ENCODE data around the gene TRIM28.
"Not testable (repeated sequence)": the region's sequence is repeated elsewhere in the genome, so short reads cannot be mapped to it uniquely, and the experiment has no call there.

TRIM28 gene

GRCh38 chr19:58562122-58563033, 18.5 kb downstream of the TRIM28 start:
- no peak for DNase-seq

- DNase-seq, result no peak
These were observed 19.2 kb downstream of the TRIM28 start for GRCh38 chr19:58563034-58563573.

GRCh38 chr19:58563823-58564222, 20.0 kb downstream of the TRIM28 start:
- no peak for DNase-seq

- DNase-seq, result no peak
These were observed 23.1 kb downstream of the TRIM28 start for GRCh38 chr19:58566989-58567388.

GRCh38 chr19:58568453-58569130, 24.7 kb downstream of the TRIM28 start:
- DNase-seq, result no peak

- DNase-seq, result no peak
These were observed 25.5 kb downstream of the TRIM28 start for GRCh38 chr19:58569191-58569942.

GRCh38 chr19:58569943-58570670, 26.2 kb downstream of the TRIM28 start:
- DNase-seq, result no peak

GRCh38 chr19:58570770-58571574, 27.1 kb downstream of the TRIM28 start:
- DNase-seq, result no peak

- DNase-seq, result no peak
These were observed 27.7 kb downstream of the TRIM28 start for GRCh38 chr19:58571575-58571947.

- no peak for DNase-seq
These were observed 28.4 kb downstream of the TRIM28 start for GRCh38 chr19:58572026-58572817.

- DNase-seq, result no peak
These were observed 29.2 kb downstream of the TRIM28 start, which contains the start of gene MZF1 for GRCh38 chr19:58572818-58573657. MZF1 (minus strand) TSS chr19:58573335; CDS start chr19:58571389, 1,946 bp downstream.

GRCh38 chr19:58573658-58574164, 29.8 kb downstream of the TRIM28 start:
- DNase-seq, result no peak

- DNase-seq, result no peak
These were observed 31.5 kb downstream of the TRIM28 start for GRCh38 chr19:58575183-58576041.

- not testable (repeated sequence) for DNase-seq
These were observed 33.7 kb downstream of the TRIM28 start for GRCh38 chr19:58577581-58577980.

GRCh38 chr19:58578012-58578925, 34.4 kb downstream of the TRIM28 start:
- no peak for DNase-seq

- DNase-seq, result no peak
These were observed 35.7 kb downstream of the TRIM28 start for GRCh38 chr19:58579473-58580142.

Measured in NCI-H2171 treated with DMSO at 0.1 percent for 48 hours (cell line).